Measurements from ENCODE around the gene BOK.
"Not testable (repeated sequence)": the region's sequence is repeated elsewhere in the genome, so short reads cannot be mapped to it uniquely, and the experiment has no call there.

Gene BOK

GRCh38 chr2:241555711-241556110 is 2.8 kb upstream of the BOK start:
- no peak for DNase-seq (ENCODE audit: low read depth)

DNA sequence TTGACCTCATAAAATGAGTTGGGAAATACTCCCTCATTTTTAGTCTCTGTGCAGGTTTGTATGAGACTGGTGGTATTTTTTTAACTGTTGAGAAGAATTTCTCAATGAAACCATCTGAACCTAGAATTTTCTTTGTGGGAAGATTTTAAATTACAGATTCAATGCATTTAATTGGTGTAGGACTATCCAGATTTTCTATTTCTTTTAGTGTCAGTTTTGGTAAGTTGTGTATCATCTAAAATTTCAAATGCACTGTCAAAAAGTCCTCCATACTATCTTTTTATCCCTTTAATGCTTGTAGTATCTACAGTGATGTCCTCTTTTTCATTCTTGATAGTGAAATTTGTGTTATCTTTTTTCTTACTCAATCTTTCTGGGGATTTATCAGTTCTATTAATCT is 1.8 kb upstream of the BOK start:
- no peak for DNase-seq (ENCODE audit: low read depth)

GRCh38 chr2:241559323-241560161 is 997 bp downstream of the BOK start:
- no peak for DNase-seq (ENCODE audit: low read depth)

GRCh38 chr2:241560162-241560882 is 1.8 kb downstream of the BOK start:
- no peak for DNase-seq (ENCODE audit: low read depth)

DNA sequence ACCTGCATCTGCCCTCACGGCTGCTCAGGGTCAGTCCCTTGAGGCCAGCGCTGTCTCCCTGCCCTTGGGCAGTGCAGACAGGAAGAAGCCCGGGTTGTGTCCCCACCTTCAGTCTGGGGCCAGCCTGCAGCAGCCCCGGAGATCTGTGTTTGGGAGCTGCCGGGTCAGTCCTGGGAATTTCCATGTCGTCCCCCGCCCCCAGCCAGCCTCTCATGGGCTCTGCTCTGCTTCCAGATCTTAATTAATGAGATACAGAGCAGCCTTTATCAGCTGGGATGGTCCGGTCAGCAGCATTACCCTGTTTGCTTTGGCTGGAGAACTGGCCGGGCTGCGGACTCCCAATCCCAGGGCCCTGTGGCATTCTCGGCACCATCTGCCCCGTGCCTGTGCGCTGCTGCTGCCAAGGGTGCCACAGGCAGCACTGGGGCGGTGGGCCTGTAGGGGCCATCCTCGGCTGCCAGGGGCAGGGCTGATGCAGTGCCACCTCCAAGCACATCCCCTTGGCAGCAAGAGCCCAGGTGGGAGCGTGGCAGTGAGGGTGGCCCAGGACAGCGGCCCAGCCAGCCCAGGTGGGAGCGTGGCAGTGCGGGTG is 2.4 kb downstream of the BOK start:
- DNase-seq (ENCODE audit: low read depth) = no peak

- peak; percentile 54 for DNase-seq (ENCODE audit: low read depth)
Measured at GRCh38 chr2:241561832-241562231, 3.3 kb downstream of the BOK start.

DNA sequence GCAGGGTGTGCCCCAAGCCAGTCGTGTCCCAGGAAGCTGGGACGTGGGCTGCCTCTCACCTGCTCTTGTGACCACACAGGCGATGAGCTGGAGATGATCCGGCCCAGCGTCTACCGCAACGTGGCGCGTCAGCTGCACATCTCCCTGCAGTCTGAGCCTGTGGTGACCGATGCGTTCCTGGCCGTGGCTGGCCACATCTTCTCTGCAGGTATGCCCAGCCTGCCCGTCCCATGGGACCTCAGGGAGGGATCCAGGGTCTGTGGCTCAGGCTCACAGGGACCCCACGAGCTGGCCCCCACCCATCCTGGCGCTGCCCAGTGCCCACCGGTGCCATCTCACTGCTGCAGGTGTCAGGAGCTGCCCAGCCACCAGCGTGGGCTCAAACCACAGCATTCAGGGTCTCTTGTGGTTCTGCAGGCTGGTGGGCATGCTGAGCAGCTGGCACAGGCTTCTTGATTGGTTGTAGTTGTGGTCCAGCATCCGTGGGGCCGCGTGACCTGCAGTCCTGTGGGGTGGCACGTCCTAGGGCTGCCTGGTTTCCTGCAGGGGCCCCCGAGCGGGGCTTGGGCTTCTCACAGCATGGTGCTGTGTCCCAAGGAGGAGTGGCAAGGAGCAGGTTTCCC is 3.8 kb downstream of the BOK start:
- no peak for DNase-seq (ENCODE audit: low read depth)

DNA sequence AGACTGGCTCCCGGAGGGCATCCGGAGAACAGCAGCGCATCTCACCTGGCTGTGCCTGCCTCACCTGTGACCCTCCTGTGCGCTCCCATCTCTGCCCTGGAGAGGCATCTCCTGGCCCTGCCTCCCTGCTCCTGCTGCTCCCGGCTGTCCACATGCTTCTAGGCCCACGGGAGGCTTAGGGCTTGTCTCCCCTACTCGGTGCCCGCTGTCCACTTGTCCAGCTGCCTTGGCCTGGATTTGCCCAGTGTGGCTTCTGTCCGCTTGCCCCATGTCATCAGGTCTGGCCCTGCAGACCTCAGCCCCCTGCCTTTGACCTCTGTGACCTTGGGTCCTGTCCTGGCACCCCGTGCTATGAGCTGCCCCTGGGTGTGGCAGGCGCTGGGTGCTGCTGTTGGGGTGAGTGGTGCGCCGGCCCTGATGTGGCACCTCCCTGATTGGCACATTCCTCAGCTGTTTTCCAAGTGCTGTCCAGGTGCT is 4.5 kb downstream of the BOK start:
- no peak for DNase-seq (ENCODE audit: low read depth)

GRCh38 chr2:241563571-241563980 is 5.0 kb downstream of the BOK start:
- no peak for DNase-seq (ENCODE audit: low read depth)

DNA sequence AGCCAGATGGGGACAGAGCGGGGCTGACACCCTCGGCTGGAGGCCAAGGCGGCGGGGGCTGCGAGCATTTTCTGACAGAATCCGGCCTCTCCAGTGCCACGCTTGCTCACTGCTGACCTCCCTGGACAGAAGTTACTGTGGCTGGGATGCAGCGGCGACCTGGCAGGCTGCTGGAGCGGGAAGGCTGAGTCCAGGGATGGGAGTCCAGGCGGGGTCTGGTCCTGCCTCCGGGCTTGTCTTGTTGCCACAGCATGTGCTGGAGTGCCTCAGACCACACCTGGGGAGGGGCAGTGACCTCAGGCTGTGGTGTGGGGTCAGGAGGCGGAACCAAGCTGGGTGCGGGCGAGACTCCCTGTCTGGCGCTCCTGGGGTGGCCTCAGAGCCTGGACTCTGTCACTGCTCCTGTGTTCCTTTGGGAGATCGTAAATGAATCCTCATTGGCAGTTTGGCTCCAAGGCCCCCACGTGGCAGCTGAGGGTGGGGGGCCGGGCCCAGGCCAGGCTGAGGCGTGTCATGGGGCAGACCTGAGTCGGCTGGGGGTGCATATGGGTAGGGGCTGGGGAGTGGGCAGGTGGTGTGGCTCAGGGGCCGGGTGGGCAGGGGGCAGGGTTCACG is 5.5 kb downstream of the BOK start:
- no peak for DNase-seq (ENCODE audit: low read depth)

- DNase-seq (ENCODE audit: low read depth) = no peak
Measured at GRCh38 chr2:241564596-241565410, 6.3 kb downstream of the BOK start.

DNA sequence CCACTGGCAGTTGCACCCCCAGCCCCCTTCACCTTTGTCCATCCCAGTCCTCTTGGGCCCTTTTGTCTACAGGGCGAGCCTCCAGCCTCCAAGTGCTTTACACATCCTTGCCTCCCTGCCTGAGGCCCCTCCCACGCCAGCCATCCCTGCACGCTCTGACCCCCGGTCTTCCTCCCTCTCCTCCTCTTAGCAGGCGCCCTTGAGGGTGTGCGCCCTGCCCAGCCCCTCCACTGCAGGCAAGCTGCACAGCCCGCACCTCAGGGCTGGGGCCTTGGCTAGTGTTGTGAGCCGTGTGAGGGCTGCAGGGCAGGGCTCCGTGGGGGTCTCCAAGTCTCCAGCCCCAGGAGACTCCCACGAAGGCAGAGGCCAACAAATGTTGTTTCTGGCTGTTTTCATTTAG is 6.9 kb downstream of the BOK start:
- DNase-seq (ENCODE audit: low read depth) = no peak

- DNase-seq (ENCODE audit: low read depth) = not testable (repeated sequence)
Measured at GRCh38 chr2:241566021-241566420, 7.5 kb downstream of the BOK start.

GRCh38 chr2:241566468-241566867 is 7.9 kb downstream of the BOK start:
- no peak for DNase-seq (ENCODE audit: low read depth)

- not testable (repeated sequence) for DNase-seq (ENCODE audit: low read depth)
Measured at GRCh38 chr2:241567266-241567665, 8.7 kb downstream of the BOK start.

GRCh38 chr2:241567776-241568175 is 9.2 kb downstream of the BOK start:
- no peak for DNase-seq (ENCODE audit: low read depth)

- DNase-seq (ENCODE audit: low read depth) = no peak
Measured at GRCh38 chr2:241568726-241569125, 10.2 kb downstream of the BOK start.

GRCh38 chr2:241569831-241570281 is 11.3 kb downstream of the BOK start:
- no peak for DNase-seq (ENCODE audit: low read depth)

DNA sequence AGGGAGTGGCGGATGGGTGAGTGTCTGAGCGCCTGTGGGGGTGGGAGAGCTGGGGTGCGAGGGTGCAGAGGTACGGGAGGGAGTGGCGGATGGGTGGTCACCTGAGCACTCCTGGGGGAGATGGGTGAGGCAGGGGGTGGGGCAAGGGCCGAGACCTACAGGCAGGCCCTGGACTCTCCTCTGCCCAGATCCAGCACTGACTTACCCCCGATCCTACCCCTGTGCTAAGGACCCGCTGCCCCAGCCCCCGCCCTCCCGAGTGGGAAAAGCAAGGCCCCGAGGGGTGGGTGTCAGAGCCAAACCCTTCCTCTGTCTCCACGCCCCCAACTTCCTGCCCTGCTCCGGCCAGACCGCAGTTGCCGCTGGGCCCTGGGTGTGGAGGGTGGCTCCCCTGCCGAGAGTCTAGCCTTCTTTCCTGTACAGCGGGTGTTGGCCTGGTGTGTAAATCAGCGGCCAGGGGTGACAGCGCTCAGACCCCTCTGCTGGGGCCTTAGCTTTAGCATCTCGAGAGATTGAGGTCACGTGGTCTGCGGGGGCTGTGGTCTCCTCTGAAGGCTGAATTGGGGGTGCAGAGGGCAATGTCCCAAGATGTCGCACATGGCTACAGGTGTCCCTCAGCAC is 12.5 kb downstream of the BOK start:
- DNase-seq (ENCODE audit: low read depth) = no peak

DNA sequence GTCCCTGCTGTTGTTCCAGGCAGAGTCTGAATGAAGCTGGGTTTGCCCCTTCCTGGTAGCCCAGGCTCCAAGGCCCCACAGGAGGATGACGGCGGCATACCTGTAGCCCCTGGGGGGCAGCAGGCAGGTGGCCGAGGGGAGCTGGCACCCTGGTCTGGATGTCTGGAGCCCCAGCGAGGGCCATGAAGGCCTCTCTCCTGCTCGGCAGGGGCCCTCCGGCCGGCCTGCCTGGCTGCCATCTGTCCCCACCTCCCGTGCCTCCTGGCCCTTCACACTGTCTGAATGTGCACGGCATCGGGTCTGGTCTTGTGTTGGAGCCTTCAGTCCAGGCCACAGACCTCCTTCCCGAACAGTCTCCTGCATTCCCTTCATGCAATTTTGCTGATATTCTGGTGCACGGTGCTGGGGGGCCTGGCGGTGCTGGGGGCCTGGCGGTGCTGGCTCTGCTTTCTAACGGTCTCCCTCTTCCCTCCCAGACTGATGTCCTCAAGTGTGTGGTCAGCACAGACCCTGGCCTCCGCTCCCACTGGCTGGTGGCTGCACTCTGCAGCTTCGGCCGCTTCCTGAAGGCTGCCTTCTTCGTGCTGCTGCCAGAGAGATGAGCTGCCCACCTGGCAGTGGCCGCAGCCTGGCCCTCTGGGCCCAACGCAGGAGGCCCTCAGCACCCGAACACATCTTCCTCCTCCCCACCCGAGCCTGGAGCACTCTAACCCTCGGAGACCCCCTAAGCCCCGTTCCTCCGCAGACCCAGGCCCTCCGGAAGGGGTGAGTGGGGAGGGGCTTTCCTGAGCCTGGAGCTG is 13.5 kb downstream of the BOK start:
- no peak for DNase-seq (ENCODE audit: low read depth)
